ENCODE results near the gene HBD.

HBD gene

GRCh38 chr11:5240056-5240455 lies 5.8 kb upstream of the HBD start:
- TF ChIP-seq POLR2A (IDR thresholded peaks at IDR 0.05; ENCODE audit: extremely low read depth, insufficient read length) (no peak), MYC (IDR thresholded peaks at IDR 0.05; ENCODE audit: low read depth, low read length) (no peak), MAX (IDR thresholded peaks at IDR 0.05; ENCODE audit: low read depth, low read length) (no peak), CTCF (IDR thresholded peaks at IDR 0.05; ENCODE audit: low read depth, low read length) (no peak)
- H3K4me3 ChIP-seq (ENCODE audit: low read depth, low read length) = no peak overlapping the region

GRCh38 chr11:5239046-5239445 lies 4.8 kb upstream of the HBD start:
- no peak overlapping the region for H3K4me3 ChIP-seq (ENCODE audit: low read depth, low read length)
- TF ChIP-seq POLR2A (IDR thresholded peaks at IDR 0.05; ENCODE audit: extremely low read depth, insufficient read length) (no peak), MYC (IDR thresholded peaks at IDR 0.05; ENCODE audit: low read depth, low read length) (no peak), CTCF (IDR thresholded peaks at IDR 0.05; ENCODE audit: low read depth, low read length) (no peak), MAX (IDR thresholded peaks at IDR 0.05; ENCODE audit: low read depth, low read length) (no peak)
- DNase-seq (ENCODE audit: low read depth) = no peak

More at GRCh38 chr11:5240056-5240455, 5.8 kb upstream of the HBD start:
- DNase-seq (ENCODE audit: low read depth) = no peak

- TF ChIP-seq POLR2A (IDR thresholded peaks at IDR 0.05; ENCODE audit: extremely low read depth, insufficient read length) = no peak
- no peak for TF ChIP-seq CTCF (IDR thresholded peaks at IDR 0.05; ENCODE audit: low read depth, low read length)
- TF ChIP-seq MYC (IDR thresholded peaks at IDR 0.05; ENCODE audit: low read depth, low read length) = no peak
- no peak for TF ChIP-seq MAX (IDR thresholded peaks at IDR 0.05; ENCODE audit: low read depth, low read length)
- H3K4me3 ChIP-seq (ENCODE audit: low read depth, low read length) = no peak overlapping the region
- no peak for DNase-seq (ENCODE audit: low read depth)
Observed at GRCh38 chr11:5238486-5238885, 4.2 kb upstream of the HBD start.

GRCh38 chr11:5237420-5237819 lies 3.1 kb upstream of the HBD start:
- DNase-seq (ENCODE audit: low read depth) = no peak
- H3K4me3 ChIP-seq (ENCODE audit: low read depth, low read length) = no peak overlapping the region
- no peak for TF ChIP-seq POLR2A (IDR thresholded peaks at IDR 0.05; ENCODE audit: extremely low read depth, insufficient read length)
- no peak for TF ChIP-seq CTCF (IDR thresholded peaks at IDR 0.05; ENCODE audit: low read depth, low read length)
- no peak for TF ChIP-seq MYC (IDR thresholded peaks at IDR 0.05; ENCODE audit: low read depth, low read length)
- TF ChIP-seq MAX (IDR thresholded peaks at IDR 0.05; ENCODE audit: low read depth, low read length) = no peak

GRCh38 chr11:5235364-5236095 lies 1.2 kb upstream of the HBD start:
- TF ChIP-seq MYC (IDR thresholded peaks at IDR 0.05; ENCODE audit: low read depth, low read length) (no peak), CTCF (IDR thresholded peaks at IDR 0.05; ENCODE audit: low read depth, low read length) (no peak), POLR2A (IDR thresholded peaks at IDR 0.05; ENCODE audit: extremely low read depth, insufficient read length) (no peak), MAX (IDR thresholded peaks at IDR 0.05; ENCODE audit: low read depth, low read length) (no peak)
- no peak overlapping the region for H3K4me3 ChIP-seq (ENCODE audit: low read depth, low read length)
- DNase-seq (ENCODE audit: low read depth) = no peak
